Esophagus muscularis mucosa (tissue), 4 donors: ENCODE measurements around the gene PJA2. TPM values are rescaled to one million over a fixed set of nuclear protein-coding genes. Genes with fewer than 3 reads are reported as not detected.

ENCODE experiments used
- DNase-seq: peaks from one replicate; pipeline ENCODE4 v3.0.0-alpha.2; 2017; ENCODE audit errors: extremely low spot score
- H3K27ac ChIP-seq, 4 donors: fragments of 200-600 bp; sonication (generic); replicated peaks in 1 of 4; 1 replicate in 3 of 4; 2 replicates in 1 of 4; pipeline ENCODE4 v1.5.1; 2016 to 2019; ENCODE audit warnings: mild to moderate bottlenecking in 1 of 4
- H3K27me3 ChIP-seq, 4 donors: fragments of 200-600 bp; sonication (generic); one replicate each; pipeline versions ENCODE4 v1.5.1 to v1.6.0; 2016 to 2019
- H3K36me3 ChIP-seq, 4 donors: fragments of 200-600 bp; sonication (generic); one replicate each; pipeline ENCODE4 v1.5.1; 2016 to 2019
- H3K4me1 ChIP-seq, 4 donors: fragments of 200-600 bp; sonication (generic); one replicate each; pipeline ENCODE4 v1.5.1; 2016 to 2019
- H3K4me3 ChIP-seq, 4 donors: fragments of 200-600 bp; sonication (generic); 1 replicate in 2 of 4; 2 replicates in 2 of 4; pipeline ENCODE4 v1.5.1; 2016 to 2019; ENCODE audit warnings: mild to moderate bottlenecking in 4 of 4, moderate library complexity in 1 of 4
- H3K9me3 ChIP-seq, 4 donors: fragments of 200-600 bp; sonication (generic); 1 replicate in 3 of 4; 2 replicates in 1 of 4; pipeline ENCODE4 v1.5.1; 2016 to 2019
- CTCF ChIP-seq, 3 experiments: fragments of 200-600 bp in 2 of 3; fragments of 450-650 bp in 1 of 3; sonication (generic) in 2 of 3; IDR thresholded peaks; one replicate each; pipeline ENCODE4 v1.5.1; 2017 to 2019; ENCODE audit warnings: antibody characterized with exemption in 3 of 3, mild to moderate bottlenecking in 2 of 3, moderate library complexity in 1 of 3
- EP300 ChIP-seq: sonication (generic); formaldehyde crosslinking; IDR thresholded peaks from one replicate; pipeline ENCODE4 v1.6.1; 2017; ENCODE audit warnings: antibody characterized with exemption
- POLR2A ChIP-seq: fragments of 450-650 bp; IDR thresholded peaks from one replicate; pipeline ENCODE4 v1.6.1; 2017; ENCODE audit warnings: antibody characterized with exemption, moderate library complexity, mild to moderate bottlenecking, low read depth
- POLR2AphosphoS5 ChIP-seq, 2 donors: sonication (generic); formaldehyde crosslinking; IDR thresholded peaks; one replicate each; pipeline ENCODE4 v1.6.1; 2017; ENCODE audit warnings: antibody characterized with exemption in 2 of 2
- WGBS: methylation state at CpG from one replicate; pipeline ENCODE4 v1.1.5; 2018; 5-methylcytosine and 5-hydroxymethylcytosine counted together
- intact Hi-C: fragments of 100-400 bp; cut with DNase I; formaldehyde crosslinking; loops from one replicate; pipeline ENCODE4 v1.15.1; 2023
- total RNA-seq, 4 donors: library from RNA; depleted of rRNA; stranded (reverse); fragments of >200 nt; gene quantifications; one replicate each; pipeline versions ENCODE4 v1.1.0 to v1.2.1, GENCODE V29; 2016

PJA2 gene
- total RNA-seq, 4 donors from 2014 or later: 133 to 211 (median 170) TPM

DNA sequence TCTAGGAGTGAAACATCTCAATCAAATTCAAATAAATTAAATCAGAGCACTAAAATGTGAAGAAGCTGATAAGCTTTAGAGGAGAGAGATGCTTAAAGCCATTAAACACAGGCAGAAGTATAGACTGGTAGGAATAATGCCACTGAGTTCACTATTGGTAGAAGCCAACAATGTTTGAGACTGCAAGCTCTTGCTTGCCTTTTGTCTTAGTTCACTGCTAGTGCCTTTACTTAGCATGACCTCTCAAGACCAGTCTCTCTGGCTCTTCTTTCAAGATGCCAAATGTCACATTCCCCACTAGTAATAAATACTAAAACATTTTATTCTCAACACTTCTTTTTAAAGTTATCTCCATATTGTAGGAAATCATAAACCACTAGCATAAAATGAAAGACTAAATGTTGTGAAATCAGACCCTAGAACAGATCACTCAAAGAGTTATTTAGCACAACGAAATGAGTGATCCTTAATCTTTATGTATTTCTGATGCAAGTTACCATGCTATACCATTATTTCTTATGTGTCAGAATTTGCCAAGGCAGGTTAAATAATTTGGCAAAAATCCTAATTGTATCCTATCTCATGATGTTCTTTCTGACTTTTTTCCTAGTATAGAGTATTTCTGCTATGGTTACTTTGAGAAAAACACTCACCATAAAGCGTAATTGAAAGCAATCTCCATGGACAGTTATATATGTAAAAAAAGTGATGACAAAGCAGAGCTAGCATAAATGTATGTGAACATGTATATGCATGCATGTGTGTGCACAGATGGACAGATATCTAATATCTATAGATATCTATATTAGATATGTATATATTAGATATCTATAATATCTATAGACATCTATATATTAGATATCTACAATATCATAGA lies 57.5 kb downstream of the PJA2 start:
- 90% methylated on average over 2 of the region's 2 CpGs for WGBS
- Histone ChIP-seq H3K27ac (no peak overlapping the region), H3K9me3 (no peaks in the 10 kb centered on the region), H3K27me3 (no peaks in the 10 kb centered on the region), H3K4me1 (peaks cover 16 to 54% (median 52%) of the 10 kb centered on the region in 4 donors), H3K4me3 (no peak overlapping the region), H3K36me3 (peaks cover 4 to 29% (median 17%) of the 10 kb centered on the region in 4 donors)
- intact Hi-C loops: no loop called here
- DNase-seq: no peak
- TF ChIP-seq EP300 (no peak), POLR2A (no peak), POLR2AphosphoS5 (IDR thresholded peaks at IDR 0.05) (no peak), CTCF (IDR thresholded peaks at IDR 0.05) (no peak)

DNA sequence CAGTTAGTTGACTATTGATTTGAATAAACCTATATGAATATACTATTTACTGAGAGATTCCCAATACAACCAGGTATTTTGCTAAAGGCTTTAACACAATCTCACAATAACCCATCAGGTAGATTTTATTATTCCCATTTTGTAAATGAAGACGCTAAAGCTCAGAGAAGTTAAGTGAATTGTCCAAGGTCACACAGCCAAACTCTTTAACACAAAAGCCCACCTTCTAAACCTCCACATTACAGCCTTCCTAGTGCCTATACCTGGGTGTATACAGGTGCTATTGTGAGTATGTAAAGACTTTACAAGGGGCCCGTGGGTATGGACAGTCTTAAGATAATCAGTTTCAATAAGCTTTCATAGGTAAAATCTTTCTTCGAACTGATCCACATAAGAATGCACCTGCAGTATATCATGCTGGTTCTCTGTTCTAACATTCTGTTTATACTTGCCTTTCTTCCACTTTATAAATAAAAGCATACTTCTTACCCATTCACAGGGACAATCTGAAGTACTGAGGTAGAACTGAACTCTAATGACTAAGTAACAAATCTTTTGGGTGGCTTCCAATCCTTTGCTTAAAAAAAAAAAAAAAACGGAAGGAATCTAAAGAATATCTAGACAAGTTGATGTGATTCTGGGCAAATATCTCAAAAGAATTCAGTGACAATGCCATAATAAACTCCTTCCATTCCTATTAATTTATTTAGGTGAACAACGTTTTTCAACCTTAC lies 59.1 kb downstream of the PJA2 start:
- intact Hi-C loops: no loop called here
- WGBS: 46% methylated on average over 5 of the region's 5 CpGs

GRCh38 chr5:109349388-109349787 lies 60.4 kb downstream of the PJA2 start:
- Histone ChIP-seq H3K9me3 (no peaks in the 10 kb centered on the region), H3K27ac (peak overlapping the region; percentile 10 to 56 (median 42)), H3K27me3 (no peaks in the 10 kb centered on the region), H3K36me3 (peaks cover under 1 to 27% (median 9%) of the 10 kb centered on the region in 4 donors), H3K4me3 (no peak overlapping the region), H3K4me1 (peaks cover 16 to 72% (median 70%) of the 10 kb centered on the region in 4 donors)
- no peak for TF ChIP-seq CTCF (IDR thresholded peaks at IDR 0.05)
- no peak for TF ChIP-seq POLR2A
- TF ChIP-seq EP300: no peak
- no peak for TF ChIP-seq POLR2AphosphoS5 (IDR thresholded peaks at IDR 0.05)
- 73% methylated on average over 2 of the region's 2 CpGs for WGBS
- intact Hi-C loops: no loop called here
- no peak for DNase-seq

More for the DNA sequence above, 59.1 kb downstream of the PJA2 start:
- no peak for DNase-seq
- Histone ChIP-seq H3K4me3 (no peak overlapping the region), H3K27me3 (no peaks in the 10 kb centered on the region), H3K4me1 (peaks cover 16 to 69% (median 66%) of the 10 kb centered on the region in 4 donors), H3K27ac (peak overlapping the region in 2 of 4 donors; percentile 3 to 15), H3K36me3 (peaks cover 7 to 32% (median 15%) of the 10 kb centered on the region in 4 donors), H3K9me3 (no peaks in the 10 kb centered on the region)
- TF ChIP-seq POLR2AphosphoS5 (IDR thresholded peaks at IDR 0.05) (no peak), POLR2A (no peak), CTCF (IDR thresholded peaks at IDR 0.05) (no peak), EP300 (no peak)

- Histone ChIP-seq H3K4me3 (no peak overlapping the region), H3K9me3 (no peaks in the 10 kb centered on the region), H3K27ac (peak overlapping the region; percentile 13 to 56 (median 42)), H3K36me3 (peaks cover 10 to 36% (median 17%) of the 10 kb centered on the region in 4 donors), H3K4me1 (peaks cover 16 to 71% (median 67%) of the 10 kb centered on the region in 4 donors), H3K27me3 (no peaks in the 10 kb centered on the region)
- intact Hi-C loops: no loop called here
- no peak for DNase-seq
- no peak for TF ChIP-seq CTCF (IDR thresholded peaks at IDR 0.05)
- TF ChIP-seq POLR2AphosphoS5 (IDR thresholded peaks at IDR 0.05): no peak
- no peak for TF ChIP-seq POLR2A
- no peak for TF ChIP-seq EP300
These were observed 62.4 kb downstream of the PJA2 start for GRCh38 chr5:109347252-109347888.
